HK-2 (cell line): ENCODE measurements around the gene B3GNT7.
"Not testable (repeated sequence)": the region's sequence is repeated elsewhere in the genome, so short reads cannot be mapped to it uniquely, and the experiment has no call there.

Experiments used
- DNase-seq: peaks from one replicate; pipeline ENCODE4 v3.0.0-alpha.2; 2018; ENCODE audit not compliant: unreplicated experiment

Gene B3GNT7

DNA sequence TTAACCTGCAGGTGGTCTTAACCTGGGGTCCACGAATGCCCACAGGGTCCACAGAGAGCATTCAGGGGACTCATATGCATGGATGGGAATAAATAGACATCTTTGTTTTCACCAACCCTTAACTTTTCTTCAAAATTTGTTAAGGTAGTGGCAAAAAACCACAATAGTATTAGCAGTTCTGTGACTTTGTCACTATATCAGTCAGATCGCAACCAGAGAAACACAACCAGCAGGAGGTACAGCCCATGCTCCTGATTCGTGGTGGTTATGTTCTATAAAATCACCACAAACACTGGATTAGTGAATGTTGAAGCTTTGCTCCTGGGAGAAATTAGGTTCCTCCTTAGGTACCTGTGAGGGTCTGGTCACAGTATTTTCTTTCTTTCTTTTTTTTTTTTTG lies 31.6 kb downstream of the B3GNT7 start:
- DNase-seq, result no peak

DNA sequence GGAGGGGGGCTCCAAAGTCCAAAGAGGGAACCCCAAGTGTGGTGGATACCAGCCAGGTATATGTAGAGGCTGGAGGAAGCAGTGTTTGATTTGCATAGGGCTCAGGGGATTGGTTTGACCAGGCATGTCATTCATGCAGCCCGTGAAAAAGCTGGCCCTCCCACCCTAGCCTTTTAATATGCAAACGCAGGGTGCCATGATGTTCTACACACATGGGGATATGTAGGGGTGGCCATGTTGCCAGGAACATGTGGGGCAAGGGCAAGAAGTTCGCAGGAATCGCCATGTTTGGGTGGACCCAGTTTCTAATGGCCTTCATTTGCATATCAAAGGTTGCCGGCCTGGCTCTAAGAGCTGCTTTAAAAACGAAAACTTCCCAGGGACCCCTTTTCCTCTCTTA lies 33.6 kb downstream of the B3GNT7 start:
- no peak for DNase-seq

DNA sequence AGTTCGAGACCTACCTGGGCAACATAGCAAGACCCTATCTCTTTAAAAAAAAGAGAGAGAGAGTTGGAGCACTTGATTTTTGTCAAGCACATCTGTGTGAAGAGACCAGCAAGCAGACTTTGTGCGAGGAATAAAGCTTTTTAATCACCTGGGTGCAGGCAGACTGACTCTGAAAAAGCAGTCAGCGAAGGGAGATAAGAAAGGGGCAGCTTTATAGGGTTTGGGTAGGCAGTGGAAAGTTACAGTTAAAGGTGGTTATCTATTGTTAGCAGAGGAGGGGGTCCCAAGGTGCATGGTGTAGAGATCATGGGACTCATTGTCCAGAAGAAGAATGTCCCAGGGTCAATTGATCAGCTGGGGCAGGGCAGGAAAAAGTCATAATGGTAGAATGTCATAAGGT lies 34.4 kb downstream of the B3GNT7 start:
- no peak for DNase-seq

DNA sequence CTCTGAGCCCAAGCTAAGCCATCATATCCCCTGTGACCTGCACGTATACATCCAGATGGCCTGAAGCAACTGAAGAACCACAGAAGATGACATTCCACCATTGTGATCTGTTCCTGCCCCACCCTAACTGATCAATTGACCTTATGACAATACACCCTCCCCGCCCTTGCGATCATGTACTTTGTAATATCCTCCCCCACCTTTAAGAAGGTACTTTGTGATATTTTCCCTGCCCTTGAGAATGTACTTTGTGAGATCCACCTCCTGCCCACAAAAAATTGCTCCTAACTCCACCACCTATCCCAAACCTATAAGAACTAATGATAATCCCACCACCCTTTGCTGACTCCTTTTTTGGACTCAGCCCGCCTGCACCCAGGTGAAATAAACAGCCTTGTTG lies 34.9 kb downstream of the B3GNT7 start:
- not testable (repeated sequence) for DNase-seq

DNA sequence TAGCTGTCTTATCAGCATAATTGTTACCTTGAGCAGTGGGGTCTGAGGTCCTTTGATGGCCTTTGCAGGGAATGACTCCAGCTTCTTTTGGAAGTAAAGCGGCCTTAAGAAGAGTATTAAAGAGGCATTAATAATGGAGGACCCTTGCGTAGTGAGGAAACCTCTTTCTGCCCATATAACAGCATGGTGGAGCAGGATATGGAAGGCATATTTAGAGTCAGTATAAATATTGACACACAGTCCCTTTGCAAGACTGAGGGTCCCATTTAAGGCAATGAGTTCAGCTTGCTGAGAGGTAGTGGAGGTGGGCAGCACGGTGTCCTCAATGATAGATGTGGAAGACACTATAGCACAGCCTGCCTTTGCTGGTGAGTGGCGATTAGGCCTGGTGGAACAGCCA lies 36.1 kb downstream of the B3GNT7 start:
- no peak for DNase-seq

DNA sequence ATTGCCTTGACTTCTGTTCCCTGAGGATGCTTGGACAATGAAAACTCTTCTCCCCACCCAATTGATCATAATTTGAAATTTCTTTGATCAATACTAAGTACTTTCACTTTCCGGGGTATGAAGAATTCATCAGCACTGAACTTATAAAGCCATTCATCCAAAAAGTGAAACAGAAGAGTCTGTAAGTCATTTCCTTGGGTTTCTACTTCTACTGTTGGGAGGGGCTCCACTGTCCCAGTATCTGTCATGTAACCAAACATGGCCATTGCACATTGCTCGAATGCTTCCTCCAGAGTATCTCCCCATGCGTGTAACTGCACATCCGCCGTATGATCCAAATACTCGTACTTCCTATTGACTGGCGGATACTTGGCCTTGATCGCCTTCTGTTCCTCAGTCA lies 38.5 kb downstream of the B3GNT7 start:
- DNase-seq, result no peak

DNA sequence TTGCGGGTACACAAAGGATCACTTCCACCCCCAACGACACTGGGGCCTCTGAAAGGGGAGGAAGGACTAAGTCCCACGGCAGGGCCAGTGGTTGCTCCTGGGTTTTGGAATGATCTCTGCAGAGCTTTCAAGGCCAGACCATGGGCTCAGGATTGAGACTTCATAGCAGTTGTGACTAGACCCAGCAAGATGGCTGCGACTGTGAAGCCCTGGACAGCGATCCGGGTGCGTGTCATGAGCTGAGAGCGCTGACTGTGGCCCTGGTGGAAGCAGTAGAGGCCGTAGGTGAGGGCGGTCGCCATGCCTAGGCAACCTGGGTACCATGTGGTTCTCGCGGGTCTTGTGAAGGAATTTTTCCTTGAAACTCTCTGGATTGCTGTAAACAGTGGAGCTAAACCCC lies 41.4 kb downstream of the B3GNT7 start:
- DNase-seq, result no peak

DNA sequence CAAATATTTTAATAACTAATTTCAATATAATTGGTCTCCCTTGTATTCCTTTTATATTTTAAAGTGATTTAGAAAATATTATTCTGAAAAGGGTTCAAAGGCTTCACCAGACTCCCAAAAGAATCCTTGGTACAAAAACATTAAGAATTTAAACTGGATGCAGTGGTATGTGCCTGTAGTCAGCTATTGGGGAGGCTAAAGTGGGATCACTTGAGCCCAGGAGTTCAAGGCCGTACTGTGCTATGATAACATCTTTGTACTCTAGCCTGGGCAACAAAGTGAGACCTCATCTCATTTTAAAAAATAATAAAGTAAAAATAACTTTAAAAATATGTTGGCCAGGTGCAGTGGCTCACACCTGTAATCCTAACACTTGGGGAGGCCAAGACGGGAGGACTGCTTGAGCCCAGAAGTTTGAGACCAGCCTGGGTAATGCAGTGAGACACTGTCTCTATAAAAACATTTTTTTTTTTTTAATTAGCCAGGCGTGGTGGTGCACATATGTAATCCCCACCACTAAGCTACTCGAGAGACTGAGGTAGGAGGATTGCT lies 54.1 kb downstream of the B3GNT7 start:
- no peak for DNase-seq

DNA sequence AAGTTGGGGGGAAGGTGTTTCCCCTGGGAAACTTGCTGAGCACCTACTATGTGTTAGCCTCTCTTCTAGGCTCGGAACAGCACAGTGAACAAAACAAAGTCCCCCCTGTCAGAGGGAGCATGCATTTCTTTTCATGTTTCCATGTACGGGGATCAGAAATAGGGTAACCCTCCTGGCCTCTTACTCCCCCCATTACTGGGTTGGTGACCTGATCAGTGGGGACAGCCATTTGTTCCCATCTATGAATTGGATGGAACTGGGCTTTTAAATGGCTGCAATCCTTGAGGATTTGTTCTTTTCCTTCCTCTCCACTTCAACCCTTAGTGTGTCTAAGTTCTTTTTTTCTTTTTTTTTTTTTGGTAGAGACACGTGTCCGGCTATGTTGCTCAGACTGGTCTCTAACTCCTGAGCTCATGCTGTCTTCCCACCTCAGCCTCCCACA lies 55.1 kb downstream of the B3GNT7 start:
- no peak for DNase-seq
